GM13976 (cell line): ENCODE results near the gene VPS18.

Source experiments
- DNase-seq: peaks from one replicate; pipeline ENCODE4 v3.0.0; 2012; ENCODE audit warnings: low spot score
- in situ Hi-C: fragments of 300-500 bp; cut with MboI; formaldehyde crosslinking; loops from one replicate; pipeline ENCODE4 v1.12.0; 2022; ENCODE audit warnings: low sequenced_read_pairs, mixed read lengths, inconsistent platforms; ENCODE audit not compliant: unreplicated experiment
- TF ChIP-seq, protein P1 (sequence below): IDR thresholded peaks from 2 replicates; pipeline ENCODE4 v1.5.1; 2012; ENCODE audit warnings: borderline replicate concordance, mild to moderate bottlenecking; ENCODE audit not compliant: insufficient read depth; ENCODE audit errors: extremely low read depth, missing control alignments, control extremely low read depth

The VPS18 gene

GRCh38 chr15:40893733-40894680, at the start of gene VPS18:
Gene VPS18, plus strand, starts transcription at chr15:40894450. Its CDS starts 319 bp downstream, at chr15:40894769.
- DNase-seq = peak; percentile 96
- TF ChIP-seq, protein P1, sequence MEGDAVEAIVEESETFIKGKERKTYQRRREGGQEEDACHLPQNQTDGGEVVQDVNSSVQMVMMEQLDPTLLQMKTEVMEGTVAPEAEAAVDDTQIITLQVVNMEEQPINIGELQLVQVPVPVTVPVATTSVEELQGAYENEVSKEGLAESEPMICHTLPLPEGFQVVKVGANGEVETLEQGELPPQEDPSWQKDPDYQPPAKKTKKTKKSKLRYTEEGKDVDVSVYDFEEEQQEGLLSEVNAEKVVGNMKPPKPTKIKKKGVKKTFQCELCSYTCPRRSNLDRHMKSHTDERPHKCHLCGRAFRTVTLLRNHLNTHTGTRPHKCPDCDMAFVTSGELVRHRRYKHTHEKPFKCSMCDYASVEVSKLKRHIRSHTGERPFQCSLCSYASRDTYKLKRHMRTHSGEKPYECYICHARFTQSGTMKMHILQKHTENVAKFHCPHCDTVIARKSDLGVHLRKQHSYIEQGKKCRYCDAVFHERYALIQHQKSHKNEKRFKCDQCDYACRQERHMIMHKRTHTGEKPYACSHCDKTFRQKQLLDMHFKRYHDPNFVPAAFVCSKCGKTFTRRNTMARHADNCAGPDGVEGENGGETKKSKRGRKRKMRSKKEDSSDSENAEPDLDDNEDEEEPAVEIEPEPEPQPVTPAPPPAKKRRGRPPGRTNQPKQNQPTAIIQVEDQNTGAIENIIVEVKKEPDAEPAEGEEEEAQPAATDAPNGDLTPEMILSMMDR = peak; percentile 96
- in situ Hi-C loops = loop anchor here (5.0 kb wide), 1 partner anchor 42 kb away; no protein-coding TSS in a partner anchor

DNA sequence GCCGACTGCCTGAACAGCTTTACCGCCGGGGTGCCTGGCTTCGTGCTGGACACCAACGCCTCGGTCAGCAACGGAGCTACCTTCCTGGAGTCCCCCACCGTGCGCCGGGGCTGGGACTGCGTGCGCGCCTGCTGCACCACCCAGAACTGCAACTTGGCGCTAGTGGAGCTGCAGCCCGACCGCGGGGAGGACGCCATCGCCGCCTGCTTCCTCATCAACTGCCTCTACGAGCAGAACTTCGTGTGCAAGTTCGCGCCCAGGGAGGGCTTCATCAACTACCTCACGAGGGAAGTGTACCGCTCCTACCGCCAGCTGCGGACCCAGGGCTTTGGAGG, 49.6 kb upstream of the VPS18 start:
- DNase-seq = peak; percentile 73

DNA sequence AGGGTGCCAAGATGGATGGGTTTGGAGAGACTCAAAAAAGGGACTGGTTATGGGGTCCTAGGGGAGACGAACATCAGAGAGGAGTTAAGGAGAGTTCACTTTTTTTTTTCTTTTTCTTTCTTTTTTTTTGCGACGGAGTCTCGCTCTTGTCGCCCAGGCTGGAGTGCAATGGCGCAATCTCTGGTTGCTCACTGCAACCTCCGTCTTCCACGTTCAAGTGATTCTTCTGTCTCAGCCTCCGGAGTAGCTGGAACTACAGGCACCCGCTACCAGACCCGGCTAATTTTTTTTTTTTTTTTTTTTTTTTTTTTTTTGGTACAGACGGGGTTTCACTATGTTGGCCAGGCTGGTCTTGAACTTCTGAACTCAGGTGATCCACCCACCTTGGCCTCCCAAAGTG, 49.2 kb upstream of the VPS18 start:
- TF ChIP-seq, protein P1 = no peak
- DNase-seq = no peak
- in situ Hi-C loops = no loop called here

More for the DNA sequence above, 49.6 kb upstream of the VPS18 start:
- in situ Hi-C loops = no loop called here
- TF ChIP-seq, protein P1 = no peak

DNA sequence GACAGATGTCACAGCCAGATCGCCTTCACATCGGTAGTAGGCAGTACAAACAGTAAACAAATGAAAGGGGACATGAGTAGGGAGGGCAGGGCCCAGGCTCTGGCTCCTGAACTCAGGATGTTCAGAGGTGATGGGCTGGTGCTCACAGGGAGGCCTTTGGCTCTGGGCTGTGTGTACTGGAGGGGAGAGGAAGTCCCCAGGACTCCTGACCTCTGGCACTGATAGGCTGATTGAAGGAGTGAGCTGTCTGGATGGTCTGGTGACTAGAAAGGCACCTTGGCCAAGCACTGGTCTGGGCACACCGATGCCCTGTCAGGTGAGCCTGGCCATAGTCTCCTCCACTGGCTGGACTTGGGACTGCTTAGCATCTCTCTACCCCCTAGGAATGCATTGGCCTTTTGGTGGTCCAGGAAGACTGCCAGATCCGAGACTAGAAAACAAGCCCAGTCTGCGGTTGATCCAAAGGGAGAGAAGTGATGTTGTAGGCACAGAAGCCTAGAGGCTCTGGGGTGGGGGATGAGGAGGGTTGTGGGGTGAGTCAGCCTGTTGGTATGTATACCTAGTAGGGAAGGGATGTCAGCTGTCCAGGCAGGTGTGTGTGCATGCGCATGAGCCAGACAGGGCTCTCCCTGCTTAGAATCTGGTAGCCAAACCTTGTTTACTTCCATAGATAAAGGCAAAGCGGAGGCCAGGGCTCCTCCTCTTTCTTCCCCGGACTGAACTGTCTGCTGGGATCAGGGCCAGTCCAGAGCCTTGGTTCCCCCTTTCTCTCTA, 48.6 kb upstream of the VPS18 start:
- TF ChIP-seq, protein P1 = no peak
- no peak for DNase-seq
- in situ Hi-C loops = no loop called here

DNA sequence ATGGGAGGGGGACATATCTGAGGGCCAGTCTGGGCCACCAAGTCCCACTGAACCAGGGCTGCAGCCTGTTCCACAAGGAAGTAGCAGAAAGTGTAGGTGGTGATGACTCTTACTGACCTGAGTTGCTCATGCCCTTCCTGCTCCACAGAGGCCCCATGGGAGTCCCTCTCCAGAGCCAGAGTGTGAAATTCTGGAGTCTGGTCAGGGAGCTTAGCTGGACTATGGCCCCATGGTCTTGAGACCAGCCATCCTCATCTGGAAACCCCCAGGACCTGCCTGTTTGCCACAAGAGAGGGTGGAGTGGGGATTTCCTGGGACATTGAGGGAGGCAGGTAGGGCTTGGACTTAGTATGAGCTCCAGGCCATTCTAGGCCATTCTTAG, 47.4 kb upstream of the VPS18 start:
- in situ Hi-C loops = no loop called here
- DNase-seq = no peak
- TF ChIP-seq, protein P1 = no peak

DNA sequence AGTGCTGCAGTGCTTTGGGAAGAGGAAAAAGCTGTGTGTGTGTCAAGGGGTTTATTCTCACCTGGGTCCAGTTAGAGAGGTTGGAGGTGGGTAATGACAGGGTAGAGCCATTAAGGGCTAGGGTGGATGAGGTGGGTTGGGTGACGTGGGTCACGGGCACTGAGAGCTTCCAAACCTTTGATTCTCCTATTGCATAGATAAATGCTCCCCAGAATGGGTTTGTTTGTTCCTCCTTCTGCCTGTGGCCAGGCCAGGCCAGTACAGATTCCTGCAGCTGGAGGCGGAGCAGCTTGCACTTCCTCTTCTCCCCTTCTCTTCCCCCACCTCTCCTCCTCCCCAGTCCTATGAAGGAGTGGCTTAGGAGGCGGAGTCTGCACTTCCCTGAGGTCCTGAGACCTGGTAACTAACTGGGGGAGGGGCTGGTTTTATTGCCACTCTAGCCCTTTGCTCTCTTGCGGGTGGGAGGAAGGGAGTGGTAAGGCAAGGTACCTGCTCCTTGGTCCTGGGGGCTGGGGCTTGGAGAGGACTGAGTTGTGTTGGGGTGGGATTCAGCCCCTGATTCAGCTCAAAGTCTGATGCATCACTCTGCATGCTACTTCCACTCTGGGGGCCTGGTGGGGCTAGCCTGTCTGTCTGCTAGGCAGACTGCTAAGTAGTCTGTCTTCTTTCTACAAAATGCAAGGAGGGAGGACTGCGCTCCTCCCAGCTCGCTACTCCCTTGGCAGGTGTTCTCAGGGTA, 46.9 kb upstream of the VPS18 start:
- TF ChIP-seq, protein P1 = no peak
- in situ Hi-C loops = no loop called here
- peak; percentile 81 for DNase-seq
